Esophagus (tissue), 2 donors: ENCODE measurements around the gene FGF2. TPM values are rescaled to one million over a fixed set of nuclear protein-coding genes. Genes with fewer than 3 reads are reported as not detected.

Experiments used
- H3K27ac ChIP-seq, 2 donors: one replicate each; pipeline ENCODE4 v1.5.1; 2013; ENCODE audit warnings: low read depth in 2 of 2, mild to moderate bottlenecking in 2 of 2, inconsistent platforms in 1 of 2, low read length in 1 of 2, moderate library complexity in 1 of 2
- H3K27me3 ChIP-seq, 2 donors: one replicate each; pipeline ENCODE4 v1.6.1; 2013; ENCODE audit warnings: low read length in 2 of 2, control low read depth in 1 of 2, mild to moderate bottlenecking in 1 of 2; ENCODE audit not compliant: insufficient read depth in 2 of 2, control insufficient read depth in 1 of 2
- H3K36me3 ChIP-seq, 2 donors: one replicate each; pipeline ENCODE4 v1.6.1; 2013; ENCODE audit warnings: low read length in 1 of 2; ENCODE audit not compliant: control insufficient read depth in 2 of 2, insufficient read depth in 2 of 2
- H3K4me1 ChIP-seq, 2 donors: one replicate each; pipeline ENCODE4 v1.6.1; 2013; ENCODE audit warnings: low read length in 1 of 2; ENCODE audit not compliant: control insufficient read depth in 2 of 2, insufficient read depth in 2 of 2
- H3K4me3 ChIP-seq, 2 donors: one replicate each; pipeline ENCODE4 v1.5.1; 2013; ENCODE audit warnings: low read length in 2 of 2, mild to moderate bottlenecking in 2 of 2, low read depth in 1 of 2, moderate library complexity in 1 of 2
- H3K9me3 ChIP-seq, 2 donors: one replicate each; pipeline ENCODE4 v1.6.1; 2013; ENCODE audit warnings: mild to moderate bottlenecking in 2 of 2, low read depth in 1 of 2, low read length in 1 of 2, moderate library complexity in 1 of 2; ENCODE audit not compliant: control insufficient read depth in 2 of 2, insufficient read depth in 1 of 2
- WGBS, 2 donors: extraction: QIAGEN DNeasy Blood & Tissue Kit; methylation state at CpG; one replicate each; pipeline ENCODE4 v1.1.7; 2013; 5-methylcytosine and 5-hydroxymethylcytosine counted together
- polyA plus RNA-seq, 2 donors: library from polyadenylated mRNA; stranded (reverse); fragments of 200-250 nt; gene quantifications; one replicate each; pipeline ENCODE4 v1.2.3, GENCODE V29; 2013
- donor health status: healthy with polysubstance abuse.
- donor health status: Bipolar disorder and iron deficiency.

FGF2 gene
- polyA plus RNA-seq, 2 donors: 0.61 to 0.99 TPM

GRCh38 chr4:122911588-122911987 is 85.0 kb downstream of the FGF2 start:
- WGBS, 2 donors: 73 to 83% methylated on average over 1 of the region's 1 CpG
- no peaks in the 10 kb centered on the region for H3K27me3 ChIP-seq

GRCh38 chr4:122912810-122913575 is 86.4 kb downstream of the FGF2 start:
- no peaks in the 10 kb centered on the region for H3K27me3 ChIP-seq
- no peaks in the 10 kb centered on the region for H3K4me1 ChIP-seq
- WGBS, 2 donors: 83 to 92% methylated on average over 1 of the region's 1 CpG
- no peaks in the 10 kb centered on the region for H3K9me3 ChIP-seq
- H3K36me3 ChIP-seq: peaks cover 0 to 2% of the 10 kb centered on the region in 2 donors
- no peak overlapping the region for H3K27ac ChIP-seq
- no peak overlapping the region for H3K4me3 ChIP-seq

More at GRCh38 chr4:122911588-122911987, 85.0 kb downstream of the FGF2 start:
- H3K36me3 ChIP-seq: no peaks in the 10 kb centered on the region
- no peaks in the 10 kb centered on the region for H3K9me3 ChIP-seq
- no peak overlapping the region for H3K4me3 ChIP-seq
- H3K4me1 ChIP-seq: no peaks in the 10 kb centered on the region
- H3K27ac ChIP-seq: no peak overlapping the region

GRCh38 chr4:122914292-122914904 is 87.8 kb downstream of the FGF2 start:
- H3K27me3 ChIP-seq: no peaks in the 10 kb centered on the region
- no peaks in the 10 kb centered on the region for H3K4me1 ChIP-seq
- no peak overlapping the region for H3K27ac ChIP-seq
- H3K9me3 ChIP-seq: no peaks in the 10 kb centered on the region
- H3K36me3 ChIP-seq: peaks cover 0 to 2% of the 10 kb centered on the region in 2 donors
- 43 to 47% methylated on average over 4 of the region's 4 CpGs for WGBS, 2 donors
- no peak overlapping the region for H3K4me3 ChIP-seq

GRCh38 chr4:122914938-122915337 is 88.3 kb downstream of the FGF2 start:
- Histone ChIP-seq H3K27me3 (no peaks in the 10 kb centered on the region), H3K4me1 (no peaks in the 10 kb centered on the region), H3K9me3 (no peaks in the 10 kb centered on the region), H3K36me3 (peaks cover 0 to 2% of the 10 kb centered on the region in 2 donors), H3K4me3 (no peak overlapping the region), H3K27ac (no peak overlapping the region)
- 81 to 90% methylated on average over 3 of the region's 3 CpGs for WGBS, 2 donors

- peaks cover 0 to 2% of the 10 kb centered on the region in 2 donors for H3K36me3 ChIP-seq
- no peaks in the 10 kb centered on the region for H3K4me1 ChIP-seq
- WGBS, 2 donors: 88 to 89% methylated on average over 5 of the region's 5 CpGs
- no peaks in the 10 kb centered on the region for H3K27me3 ChIP-seq
- H3K27ac ChIP-seq: no peak overlapping the region
- H3K9me3 ChIP-seq: no peaks in the 10 kb centered on the region
- no peak overlapping the region for H3K4me3 ChIP-seq
These were observed 91.1 kb downstream of the FGF2 start for GRCh38 chr4:122917731-122918130.

- no peak overlapping the region for H3K4me3 ChIP-seq
- H3K27me3 ChIP-seq: no peaks in the 10 kb centered on the region
- WGBS, 2 donors: 83 to 91% methylated on average over 5 of the region's 5 CpGs
- H3K36me3 ChIP-seq: peaks cover 0 to 2% of the 10 kb centered on the region in 2 donors
- H3K9me3 ChIP-seq: no peaks in the 10 kb centered on the region
- no peak overlapping the region for H3K27ac ChIP-seq
- no peaks in the 10 kb centered on the region for H3K4me1 ChIP-seq
These were observed 93.8 kb downstream of the FGF2 start for GRCh38 chr4:122920473-122920872.

GRCh38 chr4:122921300-122921699 is 94.7 kb downstream of the FGF2 start:
- H3K27me3 ChIP-seq: no peaks in the 10 kb centered on the region
- H3K4me1 ChIP-seq: no peaks in the 10 kb centered on the region
- no peak overlapping the region for H3K4me3 ChIP-seq
- H3K9me3 ChIP-seq: no peaks in the 10 kb centered on the region
- H3K36me3 ChIP-seq: peaks cover 0 to 2% of the 10 kb centered on the region in 2 donors
- WGBS, 2 donors: 90 to 91% methylated on average over 5 of the region's 5 CpGs
- H3K27ac ChIP-seq: no peak overlapping the region

GRCh38 chr4:122921971-122922876 is 95.6 kb downstream of the FGF2 start, which contains the start of gene NUDT6:
Gene NUDT6 (minus strand): TSS chr4:122922597. CDS start chr4:122922572, 25 bp downstream.
- Histone ChIP-seq H3K9me3 (no peaks in the 10 kb centered on the region), H3K27me3 (no peaks in the 10 kb centered on the region), H3K27ac (peak within 1 kb of the TSS; percentile 74 to 88), H3K4me1 (no peaks in the 10 kb centered on the region), H3K36me3 (no peaks in the 10 kb centered on the region), H3K4me3 (peak within 1 kb of the TSS; percentile 79 to 100)
- WGBS, 2 donors: 0% methylated on average over 60 to 63 of the region's 63 CpGs

GRCh38 chr4:122922877-122923511 is 96.4 kb downstream of the FGF2 start:
- Histone ChIP-seq H3K27me3 (no peaks in the 10 kb centered on the region), H3K4me1 (no peaks in the 10 kb centered on the region), H3K27ac (peak overlapping the region; percentile 69 to 88), H3K4me3 (peak overlapping the region; percentile 79 to 100), H3K36me3 (no peaks in the 10 kb centered on the region), H3K9me3 (no peaks in the 10 kb centered on the region)
- 0% methylated on average over 34 of the region's 34 CpGs for WGBS, 2 donors
